ENCODE results near the gene ABCA2. TPM values are rescaled to one million over a fixed set of nuclear protein-coding genes. Genes with fewer than 3 reads are reported as not detected.

ABCA2 gene
- total RNA-seq, 1 experiment from 2014 or later: 22.4 TPM

- no peak overlapping the region for H3K4me3 Mint-ChIP-seq
- no peak overlapping the region for H3K27ac Mint-ChIP-seq
- H3K36me3 Mint-ChIP-seq (ENCODE audit: insufficient read depth in 1 of 3, low read depth in 3 of 3): peaks cover 2 to 10% (median 4%) of the 10 kb centered on the region in 3 experiments; a peak in 3 of 7 replicates
- Histone ChIP-seq H3K9ac (ENCODE audit: extremely low read depth, insufficient read length, low read length) (no peak overlapping the region), H2AFZ (ENCODE audit: low read length) (no peak overlapping the region), H2AK5ac (ENCODE audit: insufficient read length, low read length) (no peak overlapping the region), H3K27ac (ENCODE audit: insufficient read length, low read depth, low read length) (no peak overlapping the region), H3K9me3 (ENCODE audit: control insufficient read depth, low read depth, low read length) (no peaks in the 10 kb centered on the region), H4K91ac (ENCODE audit: insufficient read length, low read depth, low read length) (no peak overlapping the region), H3K56ac (ENCODE audit: insufficient read length, low read depth, low read length) (no peak overlapping the region), H3K14ac (ENCODE audit: insufficient read depth, low read length) (no peak overlapping the region), H3K27me3 (ENCODE audit: insufficient read depth, low read length) (no peaks in the 10 kb centered on the region), H2BK120ac (ENCODE audit: low read depth, low read length, poor library complexity, severe bottlenecking) (no peak overlapping the region), H3K23me2 (ENCODE audit: insufficient read length, low read depth, low read length, poor library complexity, severe bottlenecking) (no peaks in the 10 kb centered on the region), H4K20me1 (ENCODE audit: control insufficient read depth, insufficient read depth, insufficient read length) (no peaks in the 10 kb centered on the region), H3K4me2 (ENCODE audit: insufficient read depth, insufficient read length, low read length) (no peak overlapping the region), H2BK5ac (ENCODE audit: insufficient read length, low read length) (no peak overlapping the region), H3T11ph (ENCODE audit: low read length) (no peak overlapping the region), H2BK15ac (ENCODE audit: low read depth, low read length) (no peak overlapping the region), H4K5ac (ENCODE audit: insufficient read length, low read depth, low read length) (no peak overlapping the region), H4K8ac (replicated peaks; ENCODE audit: insufficient read length, low read depth, low read length) (no peak overlapping the region), H3K18ac (ENCODE audit: insufficient read length, low read depth, low read length) (no peak overlapping the region), H3K79me1 (ENCODE audit: insufficient read depth, low read depth, low read length, poor library complexity, severe bottlenecking) (no peaks in the 10 kb centered on the region), H3K23ac (ENCODE audit: insufficient read length, low read depth, low read length) (no peak overlapping the region), H3K4ac (ENCODE audit: low read depth, low read length) (no peak overlapping the region), H3K79me2 (ENCODE audit: insufficient read depth, low read length) (no peaks in the 10 kb centered on the region), H2BK12ac (ENCODE audit: insufficient read length, low read depth, low read length) (no peak overlapping the region), H3K4me1 (ENCODE audit: insufficient read depth, low read length) (no peaks in the 10 kb centered on the region), H2BK20ac (ENCODE audit: low read depth, low read length, poor library complexity, severe bottlenecking) (no peak overlapping the region)
- H3K27me3 Mint-ChIP-seq (ENCODE audit: low read depth): no peaks in the 10 kb centered on the region
- DNase-seq: no peak
- H3K9me3 Mint-ChIP-seq: no peaks in the 10 kb centered on the region
- no CpG with 5 or more reads among the region's 32 CpGs for WGBS (ENCODE audit: extremely low coverage, insufficient read length, low lambda C conversion rate)
- peaks cover 2 to 9% of the 10 kb centered on the region in 2 experiments; a peak in 3 of 4 replicates for H3K4me1 Mint-ChIP-seq
- TF ChIP-seq CTCF (conservative IDR thresholded peaks at IDR 0.05): no peak
Measured at GRCh38 chr9:137020771-137021567, 7.1 kb downstream of the ABCA2 start.

Measured in H9 (cell line).